H1 (cell line): Measurements from ENCODE around the gene LLGL1. TPM values are rescaled to one million over a fixed set of nuclear protein-coding genes. Genes with fewer than 3 reads are reported as not detected.

ENCODE experiments used
- CTCF ChIA-PET: fragments of 300-600 bp; sonication (Branson Sonifier 250); formaldehyde crosslinking; loops from one replicate; lab custom pipeline; 2021; ENCODE audit not compliant: partially characterized antibody; lab: Charles Lee
- POLR2A ChIA-PET: fragments of 300-600 bp; sonication (Branson Sonifier 250); formaldehyde crosslinking; loops from one replicate; lab custom pipeline; 2021; ENCODE audit warnings: inconsistent platforms; ENCODE audit not compliant: partially characterized antibody; lab: Charles Lee
- DNase-seq, 2 experiments: peaks; one replicate each; pipeline versions ENCODE4 v3.0.0 to v3.0.0-alpha.2; 2010 to 2022; ENCODE audit warnings: low spot score in 2 of 2, low read depth in 1 of 2, mixed read lengths in 1 of 2
- FAIRE-seq: peaks from 2 replicates; lab custom pipeline; 2011; peaks lifted over from hg19 to GRCh38; lab: Jason Lieb, UNC
- H2AFZ ChIP-seq: 2 replicates; pipeline ENCODE4 v1.8.1; 2012; ENCODE audit warnings: low read length, inconsistent platforms
- H2AK5ac ChIP-seq: 2 replicates; pipeline ENCODE4 v1.6.1; 2013; ENCODE audit warnings: low read depth, low read length
- H2BK120ac ChIP-seq: replicated peaks from 2 replicates; pipeline ENCODE3; 2013; ENCODE audit warnings: low read depth, low read length, inconsistent platforms
- H2BK12ac ChIP-seq: 2 replicates; pipeline ENCODE4 v1.6.1; 2013; ENCODE audit warnings: low read depth, low read length
- H2BK15ac ChIP-seq: 2 replicates; pipeline ENCODE4 v1.6.1; 2013; ENCODE audit warnings: low read length
- H2BK20ac ChIP-seq: 2 replicates; pipeline ENCODE4 v1.6.1; 2013; ENCODE audit warnings: low read length
- H2BK5ac ChIP-seq: 2 replicates; pipeline ENCODE4 v1.6.1; 2013; ENCODE audit warnings: low read depth, low read length
- H3K14ac ChIP-seq: 2 replicates; pipeline ENCODE4 v1.6.1; 2013; ENCODE audit warnings: inconsistent platforms; ENCODE audit not compliant: insufficient read length
- H3K18ac ChIP-seq: 2 replicates; pipeline ENCODE4 v1.6.1; 2013; ENCODE audit warnings: low read length; ENCODE audit errors: extremely low read depth
- H3K23ac ChIP-seq: 2 replicates; pipeline ENCODE4 v1.6.1; 2013; ENCODE audit warnings: inconsistent platforms; ENCODE audit not compliant: insufficient read length
- H3K23me2 ChIP-seq: 2 replicates; pipeline ENCODE4 v1.6.1; 2013; ENCODE audit warnings: low read depth, low read length
- H3K27ac ChIP-seq: 2 replicates; pipeline ENCODE4 v1.6.1; 2011; ENCODE audit warnings: low read depth, low read length, inconsistent platforms
- H3K27me3 ChIP-seq, 4 experiments: replicated peaks in 1 of 4; 1 replicate in 1 of 4; 2 replicates in 3 of 4; pipeline versions ENCODE4 v1.6.1 to v1.8.1; 2011 to 2013; ENCODE audit warnings: low read length in 3 of 4, mild to moderate bottlenecking in 3 of 4, inconsistent platforms in 2 of 4, mixed read lengths in 2 of 4, moderate library complexity in 1 of 4; ENCODE audit not compliant: control insufficient read depth in 3 of 4, insufficient read depth in 3 of 4; ENCODE audit errors: extremely low read depth in 1 of 4
- H3K36me3 ChIP-seq, 4 experiments: 2 replicates each; pipeline versions ENCODE4 v1.6.1 to v1.8.1; 2011 to 2013; ENCODE audit warnings: mild to moderate bottlenecking in 4 of 4, low read length in 3 of 4, moderate library complexity in 2 of 4, control low read depth in 1 of 4, inconsistent platforms in 1 of 4; ENCODE audit not compliant: insufficient read depth in 4 of 4, control insufficient read depth in 2 of 4
- H3K4ac ChIP-seq: replicated peaks from 2 replicates; pipeline ENCODE3; 2013; ENCODE audit warnings: low read length, low read depth, mixed read lengths, inconsistent platforms; ENCODE audit not compliant: insufficient read length
- H3K4me1 ChIP-seq, 4 experiments: replicated peaks in 1 of 4; 1 replicate in 1 of 4; 2 replicates in 3 of 4; pipeline versions ENCODE4 v1.6.1 to v1.8.1; 2011 to 2013; ENCODE audit warnings: low read length in 3 of 4, inconsistent platforms in 2 of 4, mixed read lengths in 1 of 4; ENCODE audit not compliant: insufficient read depth in 4 of 4, control insufficient read depth in 3 of 4
- H3K4me2 ChIP-seq, 2 experiments: 2 replicates each; pipeline versions ENCODE4 v1.6.1 to v1.8.1; 2011 to 2013; ENCODE audit warnings: low read depth in 2 of 2, low read length in 2 of 2, control low read depth in 1 of 2, inconsistent platforms in 1 of 2, mild to moderate bottlenecking in 1 of 2; ENCODE audit not compliant: insufficient read depth in 1 of 2
- H3K4me3 ChIP-seq, 4 experiments: fragments of 200-600, 300-600 bp in 1 of 4; sonication (generic), shearing (Covaris generic), sonication (Bioruptor Twin) in 1 of 4; 2 replicates each; pipeline versions ENCODE4 v1.5.1 to v1.8.1; 2011 to 2016; ENCODE audit warnings: low read length in 4 of 4, low read depth in 3 of 4, control low read depth in 2 of 4, inconsistent platforms in 2 of 4, mild to moderate bottlenecking in 2 of 4, mixed read lengths in 1 of 4, moderate library complexity in 1 of 4; ENCODE audit not compliant: insufficient read depth in 2 of 4; ENCODE audit errors: extremely low read depth in 1 of 4
- H3K56ac ChIP-seq: replicated peaks from 2 replicates; pipeline ENCODE3; 2013; ENCODE audit warnings: low read depth, mild to moderate bottlenecking, mixed read lengths, low read length, inconsistent platforms; ENCODE audit not compliant: insufficient read length
- H3K79me1 ChIP-seq: 2 replicates; pipeline ENCODE4 v1.6.1; 2013; ENCODE audit warnings: low read depth, low read length, control low read depth
- H3K79me2 ChIP-seq, 2 experiments: 2 replicates each; pipeline versions ENCODE4 v1.6.1 to v1.8.1; 2012 to 2013; ENCODE audit warnings: low read length in 2 of 2, mild to moderate bottlenecking in 2 of 2, inconsistent platforms in 1 of 2; ENCODE audit not compliant: insufficient read depth in 2 of 2, control insufficient read depth in 1 of 2
- H3K9ac ChIP-seq, 4 experiments: replicated peaks in 1 of 4; 1 replicate in 1 of 4; 2 replicates in 3 of 4; pipeline versions ENCODE4 v1.6.1 to v1.8.1; 2011 to 2013; ENCODE audit warnings: low read depth in 3 of 4, low read length in 3 of 4, control low read depth in 2 of 4, mild to moderate bottlenecking in 2 of 4, moderate library complexity in 2 of 4, inconsistent platforms in 1 of 4; ENCODE audit errors: extremely low read depth in 1 of 4
- H3K9me3 ChIP-seq, 2 experiments: 2 replicates each; pipeline versions ENCODE4 v1.6.1 to v1.8.1; 2012 to 2013; ENCODE audit warnings: mild to moderate bottlenecking in 2 of 2, moderate library complexity in 2 of 2, control low read depth in 1 of 2, inconsistent platforms in 1 of 2, low read depth in 1 of 2, low read length in 1 of 2, mixed read lengths in 1 of 2; ENCODE audit not compliant: insufficient read depth in 2 of 2
- H4K20me1 ChIP-seq, 2 experiments: replicated peaks in 1 of 2; 2 replicates each; pipeline versions ENCODE3 to v1.8.1; 2011 to 2013; ENCODE audit warnings: inconsistent platforms in 2 of 2, low read length in 2 of 2, mild to moderate bottlenecking in 1 of 2; ENCODE audit not compliant: insufficient read depth in 2 of 2, control insufficient read depth in 1 of 2
- H4K5ac ChIP-seq: 2 replicates; pipeline ENCODE4 v1.6.1; 2013; ENCODE audit warnings: low read length, low read depth, mixed read lengths, inconsistent platforms; ENCODE audit not compliant: insufficient read length
- H4K8ac ChIP-seq: 2 replicates; pipeline ENCODE4 v1.8.0; 2013; ENCODE audit warnings: mild to moderate bottlenecking, moderate library complexity, low read length, inconsistent platforms; ENCODE audit not compliant: insufficient read depth; ENCODE audit errors: extremely low read depth
- H4K91ac ChIP-seq: replicated peaks from 2 replicates; pipeline ENCODE3; 2013; ENCODE audit warnings: low read length, mixed read lengths, inconsistent platforms; ENCODE audit not compliant: insufficient read length
- RNF2 ChIP-seq: fragments of 200-900, 300-1000 bp; sonication (generic); IDR thresholded peaks from 2 replicates; pipeline ENCODE4 v1.7.1; 2016; ENCODE audit warnings: borderline replicate concordance, low read depth, mild to moderate bottlenecking, antibody characterized with exemption, low read length; ENCODE audit not compliant: poor library complexity, severe bottlenecking; ENCODE audit errors: missing control alignments
- WGBS, 2 experiments: shearing (Covaris generic) in 1 of 2; methylation state at CpG; one replicate each; pipeline versions ENCODE4 v1.1.6 to v1.1.7; 2013 to 2015; ENCODE audit warnings: low lambda C conversion rate in 2 of 2, mixed read lengths in 2 of 2, inconsistent platforms in 1 of 2, low coverage in 1 of 2, missing lambda C conversion rate in 1 of 2; ENCODE audit not compliant: insufficient replicate concordance in 2 of 2, insufficient coverage in 1 of 2, insufficient read length in 1 of 2; ENCODE audit errors: extremely low coverage in 1 of 2, missing lambda C conversion rate in 1 of 2; 5-methylcytosine and 5-hydroxymethylcytosine counted together
- polyA plus RNA-seq, 7 experiments: library from polyadenylated mRNA; depleted of rRNA in 3 of 7; stranded (reverse) in 5 of 7; unstranded in 2 of 7; fragments of >200 nt in 5 of 7; fragments of 200-250 nt in 2 of 7; gene quantifications; 1 replicate in 5 of 7; 2 replicates in 1 of 7; 4 replicates in 1 of 7; pipeline versions ENCODE4 v1.2.1 to v1.2.3, GENCODE V29; 2011 to 2013; ENCODE audit warnings: missing spikeins in 2 of 7, mixed read lengths in 2 of 7
- total RNA-seq: library from RNA; stranded (reverse); fragmentation: NEBNext Ultra II Directional; extraction: Animal tissue kit (Norgen Biotek cat#: 25700); gene quantifications from 2 replicates; pipeline ENCODE4 v1.2.1, GENCODE V29; 2021

The LLGL1 gene
- total and polyA plus RNA-seq, 2 of the 8 experiments (the other 6 are each of a cell fraction or from before 2014, with no cell fraction given), result 71.3 to 107 TPM

GRCh38 chr17:18187226-18187625 is 38.2 kb upstream of the LLGL1 start:
- H3K79me2 ChIP-seq, result peaks cover 46 to 77% of the 10 kb centered on the region in 2 experiments
- H2BK20ac ChIP-seq, result no peak overlapping the region
- H3K56ac ChIP-seq, result no peak overlapping the region
- H3K79me1 ChIP-seq, result peaks cover 33% of the 10 kb centered on the region
- no peak overlapping the region for H3K27ac ChIP-seq
- peaks cover 3 to 21% (median 6%) of the 10 kb centered on the region in 4 experiments; a peak in 6 of 7 replicates for H3K4me1 ChIP-seq
- H3K4me2 ChIP-seq, result peak overlapping the region; percentile 68 to 99
- H2BK15ac ChIP-seq, result no peak overlapping the region
- peaks cover 16% of the 10 kb centered on the region for H3K23me2 ChIP-seq
- H4K5ac ChIP-seq, result no peak overlapping the region
- H3K9me3 ChIP-seq, result no peaks in the 10 kb centered on the region
- no peak overlapping the region for H3K14ac ChIP-seq
- no peak for FAIRE-seq
- CTCF ChIA-PET, result interaction anchor here (1.2 to 11.2 kb wide), 3 partner anchors 15 to 45 kb away, joined by 3 to 122 read pairs (median 78); no protein-coding TSS in a partner anchor
- no peak for TF ChIP-seq RNF2
- TF ChIP-seq, all 59 proteins: peak for 0
- DNase-seq, result no peak
- Histone ChIP-seq H3K18ac (no peak overlapping the region), H3K4ac (no peak overlapping the region), H4K91ac (no peak overlapping the region), H4K20me1 (peaks cover 36 to 43% of the 10 kb centered on the region in 2 experiments), H3K9ac (peak overlapping the region in 1 of 4 experiments; percentile 42; a peak in 1 of 7 replicates), H4K8ac (no peak overlapping the region), H2BK120ac (no peak overlapping the region), H2AK5ac (no peak overlapping the region), H3K36me3 (peaks cover 3 to 20% (median 9%) of the 10 kb centered on the region in 4 experiments; a peak in 5 of 8 replicates), H2AFZ (no peak overlapping the region), H2BK12ac (no peak overlapping the region), H3K27me3 (no peaks in the 10 kb centered on the region), H2BK5ac (no peak overlapping the region), H3K23ac (no peak overlapping the region), H3K4me3 (peak overlapping the region in 1 of 4 experiments; percentile 76; a peak in 1 of 8 replicates)
- POLR2A ChIA-PET, result interaction anchor here (1.0 to 5.1 kb wide), 2 partner anchors 12 to 34 kb away, joined by 3 to 34 read pairs; no protein-coding TSS in a partner anchor
- 93% methylated on average over 2 of the region's 2 CpGs; no CpG with 5 or more reads in 1 of the 2 experiments for WGBS, 2 experiments
